IPS-NIHi7 (cell line): ENCODE data around the gene TBL3.

Experiments
- DNase-seq: peaks from one replicate; pipeline ENCODE4 v3.0.0; 2012; ENCODE audit warnings: mixed read lengths; ENCODE audit errors: extremely low spot score

Gene TBL3

GRCh38 chr16:1982991-1983543 lies 11.2 kb downstream of the TBL3 start:
- no peak for DNase-seq

- peak; percentile 96 for DNase-seq
Measured at GRCh38 chr16:1983544-1984346, 11.9 kb downstream of the TBL3 start, which contains the start of gene GFER. Gene GFER, plus strand, starts transcription at chr16:1984193. Its CDS starts 26 bp downstream, at chr16:1984219.

- DNase-seq = peak; percentile 33
Measured at GRCh38 chr16:1984347-1985225, 12.7 kb downstream of the TBL3 start.

GRCh38 chr16:1985466-1986150 lies 13.8 kb downstream of the TBL3 start:
- DNase-seq = no peak

- DNase-seq = no peak
Measured at GRCh38 chr16:1987198-1987597, 15.3 kb downstream of the TBL3 start.

GRCh38 chr16:1989209-1990100 lies 17.6 kb downstream of the TBL3 start, which contains the start of gene SYNGR3:
Gene SYNGR3, plus strand, starts transcription at chr16:1989970. Its CDS starts 133 bp downstream, at chr16:1990103.
- DNase-seq = peak; percentile 42

- no peak for DNase-seq
Measured at GRCh38 chr16:1990101-1990350, 18.2 kb downstream of the TBL3 start.

GRCh38 chr16:1990351-1991134 lies 18.7 kb downstream of the TBL3 start:
- DNase-seq = peak; percentile 73

GRCh38 chr16:1991135-1991551 lies 19.3 kb downstream of the TBL3 start:
- no peak for DNase-seq

GRCh38 chr16:1991588-1991947 lies 19.7 kb downstream of the TBL3 start:
- DNase-seq = no peak

- peak; percentile 94 for DNase-seq
Measured at GRCh38 chr16:1991948-1992703, 20.3 kb downstream of the TBL3 start.

GRCh38 chr16:1992704-1993317 lies 21.0 kb downstream of the TBL3 start:
- DNase-seq = peak; percentile 58

- no peak for DNase-seq
Measured at GRCh38 chr16:1993731-1994131, 21.9 kb downstream of the TBL3 start.

GRCh38 chr16:1997494-1998359 lies 25.9 kb downstream of the TBL3 start:
- DNase-seq = no peak

GRCh38 chr16:1998360-1998835 lies 26.5 kb downstream of the TBL3 start:
- no peak for DNase-seq

- no peak for DNase-seq
Measured at GRCh38 chr16:1998852-1999801, 27.3 kb downstream of the TBL3 start.
